ENCODE data around the gene STAT1. TPM values are rescaled to one million over a fixed set of nuclear protein-coding genes. Genes with fewer than 3 reads are reported as not detected.
A peak's percentile ranks its signal among the peaks of the same experiment; 100 is the strongest.

STAT1 gene
- total RNA-seq, 4 donors from 2014 or later, result 46.5 to 108 (median 67.2) TPM

DNA sequence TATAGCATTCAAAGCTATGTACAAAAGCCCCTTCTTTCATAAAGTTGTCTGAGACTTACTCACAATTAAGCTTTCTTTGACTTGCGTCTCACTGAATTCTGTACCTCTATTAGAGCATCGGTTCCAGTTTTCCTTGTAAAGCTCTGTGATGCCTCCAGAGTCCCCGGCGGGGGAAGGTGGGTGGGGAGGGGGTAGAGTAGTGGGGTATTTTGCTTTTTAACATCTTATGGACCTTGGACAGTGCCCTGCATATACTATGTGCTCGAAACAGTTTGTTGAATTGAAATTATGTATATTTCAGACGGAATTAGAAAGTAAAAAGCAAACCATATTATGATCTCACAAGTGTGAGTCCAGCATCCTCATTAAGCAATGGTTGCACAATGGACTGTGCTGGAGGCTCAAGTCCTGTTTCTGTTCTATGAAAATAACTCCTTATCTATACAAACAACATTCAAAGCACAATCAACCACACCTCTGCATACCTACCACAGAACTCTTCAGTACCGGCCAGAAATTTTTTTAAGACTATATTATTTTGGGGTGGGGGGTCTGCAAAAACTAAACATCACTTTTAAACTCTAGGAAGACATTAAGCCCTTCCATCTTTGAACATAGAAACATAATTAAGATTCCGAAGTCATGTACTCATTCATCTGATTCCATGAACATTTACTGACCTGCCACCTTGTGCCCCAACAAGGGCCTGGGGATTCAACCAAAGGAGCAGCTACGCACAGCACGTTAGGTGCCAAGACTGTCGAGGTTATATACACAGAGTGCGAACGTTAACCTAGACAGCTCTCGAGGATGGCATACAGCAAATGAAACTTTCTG lies 908 bp downstream of the STAT1 start:
- no peak for DNase-seq
- Histone ChIP-seq H3K36me3 (peaks cover 0 to 11% (median 0%) of the 10 kb centered on the region in 3 donors), H3K27me3 (no peaks in the 10 kb centered on the region), H3K4me3 (peak overlapping the region; percentile 80 to 91 (median 82)), H3K27ac (peak overlapping the region; percentile 87 to 97 (median 94)), H3K9me3 (no peaks in the 10 kb centered on the region), H3K4me1 (peaks cover 0 to 25% (median 8%) of the 10 kb centered on the region in 4 donors)
- TF ChIP-seq, protein P1, sequence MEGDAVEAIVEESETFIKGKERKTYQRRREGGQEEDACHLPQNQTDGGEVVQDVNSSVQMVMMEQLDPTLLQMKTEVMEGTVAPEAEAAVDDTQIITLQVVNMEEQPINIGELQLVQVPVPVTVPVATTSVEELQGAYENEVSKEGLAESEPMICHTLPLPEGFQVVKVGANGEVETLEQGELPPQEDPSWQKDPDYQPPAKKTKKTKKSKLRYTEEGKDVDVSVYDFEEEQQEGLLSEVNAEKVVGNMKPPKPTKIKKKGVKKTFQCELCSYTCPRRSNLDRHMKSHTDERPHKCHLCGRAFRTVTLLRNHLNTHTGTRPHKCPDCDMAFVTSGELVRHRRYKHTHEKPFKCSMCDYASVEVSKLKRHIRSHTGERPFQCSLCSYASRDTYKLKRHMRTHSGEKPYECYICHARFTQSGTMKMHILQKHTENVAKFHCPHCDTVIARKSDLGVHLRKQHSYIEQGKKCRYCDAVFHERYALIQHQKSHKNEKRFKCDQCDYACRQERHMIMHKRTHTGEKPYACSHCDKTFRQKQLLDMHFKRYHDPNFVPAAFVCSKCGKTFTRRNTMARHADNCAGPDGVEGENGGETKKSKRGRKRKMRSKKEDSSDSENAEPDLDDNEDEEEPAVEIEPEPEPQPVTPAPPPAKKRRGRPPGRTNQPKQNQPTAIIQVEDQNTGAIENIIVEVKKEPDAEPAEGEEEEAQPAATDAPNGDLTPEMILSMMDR (IDR thresholded peaks at IDR 0.05), result no peak
- no peak for TF ChIP-seq POLR2A (IDR thresholded peaks at IDR 0.05)

DNA sequence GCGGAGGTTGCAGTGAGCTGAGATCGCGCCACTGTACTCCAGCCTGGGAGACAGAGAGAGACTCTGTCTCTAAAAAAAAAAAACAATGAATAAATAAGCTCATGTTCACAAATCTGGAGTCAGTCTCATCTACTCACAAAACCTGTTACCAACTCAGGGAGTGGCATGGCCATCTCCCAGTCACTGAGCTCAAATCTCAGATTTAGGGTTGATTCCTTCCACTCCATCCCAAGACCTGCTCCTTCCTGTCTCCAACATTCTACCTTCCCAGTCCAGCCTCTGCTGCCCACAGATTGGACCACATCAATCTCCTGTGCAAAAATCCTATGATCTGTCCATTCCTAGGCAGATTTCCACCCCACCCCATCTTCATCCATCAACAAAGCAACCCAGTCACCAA lies 1.6 kb downstream of the STAT1 start:
- no peak for DNase-seq
- H3K4me1 ChIP-seq, result peaks cover 0 to 25% (median 8%) of the 10 kb centered on the region in 4 donors
- H3K27ac ChIP-seq, result peak overlapping the region in 2 of 4 donors; percentile 94 to 95
- no peaks in the 10 kb centered on the region for H3K27me3 ChIP-seq
- no peaks in the 10 kb centered on the region for H3K9me3 ChIP-seq
- peaks cover 0 to 18% (median 0%) of the 10 kb centered on the region in 3 donors for H3K36me3 ChIP-seq
- TF ChIP-seq, protein P1 (IDR thresholded peaks at IDR 0.05), result no peak
- TF ChIP-seq POLR2A (IDR thresholded peaks at IDR 0.05), result no peak
- H3K4me3 ChIP-seq, result peak overlapping the region in 3 of 4 donors; percentile 80 to 83 (median 81)

DNA sequence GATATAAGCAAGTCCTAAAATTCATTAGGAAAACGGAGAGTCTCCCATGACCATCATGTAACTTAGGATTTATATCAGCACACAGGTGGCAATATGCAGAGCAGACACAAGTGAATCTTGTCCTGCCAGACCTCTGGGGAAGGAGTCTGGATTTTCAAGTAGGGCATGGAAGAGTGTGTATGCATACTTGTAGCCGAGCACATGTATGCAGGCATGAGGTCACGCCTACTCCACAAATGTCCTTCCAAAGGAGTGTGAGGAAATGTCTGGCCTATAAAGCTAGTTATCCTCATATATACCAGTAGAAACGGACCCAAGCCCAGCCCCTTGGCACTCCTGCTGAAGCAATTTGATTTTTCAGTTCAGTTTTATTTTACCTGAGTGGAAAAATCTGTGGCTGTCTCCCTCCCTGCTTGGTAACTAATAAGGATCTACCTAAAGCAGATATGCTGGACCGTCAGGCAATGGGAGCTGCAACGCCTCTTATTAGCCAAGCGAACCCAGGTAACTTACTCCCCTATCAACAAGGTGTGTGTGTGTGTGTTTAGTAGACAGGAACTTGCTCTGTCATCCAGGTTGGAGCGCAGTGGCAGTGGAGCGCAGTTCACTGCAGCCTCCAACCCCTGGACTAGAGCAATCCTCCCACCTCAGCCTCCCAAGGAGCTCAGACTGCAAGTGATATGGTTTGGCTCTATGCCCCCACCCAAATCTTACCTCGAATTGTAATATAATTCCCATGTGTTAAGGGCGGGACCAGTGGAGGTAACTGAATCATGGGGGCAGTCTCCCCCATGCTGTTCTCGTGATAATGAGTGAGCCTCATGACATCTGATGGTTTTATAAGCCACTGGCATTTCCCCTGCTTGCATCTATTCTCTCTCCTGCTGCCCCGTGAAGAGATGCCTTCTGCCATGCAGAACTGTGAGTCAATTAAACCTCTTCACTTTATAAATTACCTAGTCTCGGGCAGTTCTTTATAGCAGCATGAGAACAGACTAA lies 2.8 kb downstream of the STAT1 start:
- H3K9me3 ChIP-seq, result no peaks in the 10 kb centered on the region
- TF ChIP-seq, protein P1 (IDR thresholded peaks at IDR 0.05), result no peak
- TF ChIP-seq POLR2A (IDR thresholded peaks at IDR 0.05), result no peak
- H3K4me1 ChIP-seq, result peaks cover 0 to 25% (median 8%) of the 10 kb centered on the region in 4 donors
- peak overlapping the region in 1 of 4 donors; percentile 3 for H3K27ac ChIP-seq
- peaks cover 0 to 29% (median 0%) of the 10 kb centered on the region in 3 donors for H3K36me3 ChIP-seq
- DNase-seq, result no peak
- H3K27me3 ChIP-seq, result no peaks in the 10 kb centered on the region
- peak overlapping the region in 1 of 4 donors; percentile 80 for H3K4me3 ChIP-seq

DNA sequence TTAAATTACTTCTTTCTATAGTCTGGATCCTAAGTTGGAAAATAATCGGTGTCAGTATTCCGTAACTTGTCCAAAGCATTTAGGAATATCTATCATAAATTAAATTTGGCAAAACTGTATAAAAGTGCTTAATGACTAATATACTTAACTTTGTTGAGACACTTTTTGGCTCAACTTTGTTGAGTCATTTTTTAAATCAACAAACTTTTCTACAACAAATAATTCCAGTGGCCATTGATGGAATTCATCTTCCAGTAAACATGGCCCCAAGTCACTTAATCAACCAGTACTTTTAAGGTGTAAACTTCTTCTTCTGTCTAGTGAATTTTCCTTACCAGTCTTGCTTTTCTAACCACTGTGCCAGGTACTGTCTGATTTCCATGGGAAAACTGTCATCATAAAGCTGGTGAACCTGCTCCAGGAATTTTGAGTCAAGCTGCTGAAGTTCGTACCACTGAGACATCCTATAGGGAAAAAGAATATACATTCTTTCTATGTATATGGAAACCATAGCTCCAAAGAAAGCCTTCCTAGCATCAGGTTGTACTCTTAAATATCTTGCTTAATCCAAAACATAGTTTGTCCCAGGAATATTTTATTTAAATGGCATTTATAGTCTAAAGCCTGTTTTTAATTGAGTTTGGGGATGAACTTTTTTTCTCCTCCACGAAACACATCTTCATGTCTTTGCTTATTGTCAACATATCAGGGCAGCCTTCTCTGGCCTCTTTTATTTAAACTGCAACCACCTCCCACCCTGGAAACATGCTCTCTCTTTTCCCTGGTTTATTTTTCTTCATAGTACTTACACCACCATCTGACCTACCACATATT lies 4.2 kb downstream of the STAT1 start:
- Histone ChIP-seq H3K4me1 (peaks cover 0 to 25% (median 8%) of the 10 kb centered on the region in 4 donors), H3K9me3 (no peaks in the 10 kb centered on the region), H3K27ac (no peak overlapping the region), H3K4me3 (no peak overlapping the region), H3K36me3 (peaks cover 0 to 44% (median 0%) of the 10 kb centered on the region in 3 donors), H3K27me3 (no peaks in the 10 kb centered on the region)
- DNase-seq, result no peak
- TF ChIP-seq POLR2A (IDR thresholded peaks at IDR 0.05), result no peak
- TF ChIP-seq, protein P1 (IDR thresholded peaks at IDR 0.05), result no peak
